Right kidney (tissue), 1 donor: Measurements from ENCODE around the gene HOXB7.

Source experiments
- DNase-seq: peaks from one replicate; pipeline ENCODE4 v3.0.0-alpha.2; 2016

The HOXB7 gene

DNA sequence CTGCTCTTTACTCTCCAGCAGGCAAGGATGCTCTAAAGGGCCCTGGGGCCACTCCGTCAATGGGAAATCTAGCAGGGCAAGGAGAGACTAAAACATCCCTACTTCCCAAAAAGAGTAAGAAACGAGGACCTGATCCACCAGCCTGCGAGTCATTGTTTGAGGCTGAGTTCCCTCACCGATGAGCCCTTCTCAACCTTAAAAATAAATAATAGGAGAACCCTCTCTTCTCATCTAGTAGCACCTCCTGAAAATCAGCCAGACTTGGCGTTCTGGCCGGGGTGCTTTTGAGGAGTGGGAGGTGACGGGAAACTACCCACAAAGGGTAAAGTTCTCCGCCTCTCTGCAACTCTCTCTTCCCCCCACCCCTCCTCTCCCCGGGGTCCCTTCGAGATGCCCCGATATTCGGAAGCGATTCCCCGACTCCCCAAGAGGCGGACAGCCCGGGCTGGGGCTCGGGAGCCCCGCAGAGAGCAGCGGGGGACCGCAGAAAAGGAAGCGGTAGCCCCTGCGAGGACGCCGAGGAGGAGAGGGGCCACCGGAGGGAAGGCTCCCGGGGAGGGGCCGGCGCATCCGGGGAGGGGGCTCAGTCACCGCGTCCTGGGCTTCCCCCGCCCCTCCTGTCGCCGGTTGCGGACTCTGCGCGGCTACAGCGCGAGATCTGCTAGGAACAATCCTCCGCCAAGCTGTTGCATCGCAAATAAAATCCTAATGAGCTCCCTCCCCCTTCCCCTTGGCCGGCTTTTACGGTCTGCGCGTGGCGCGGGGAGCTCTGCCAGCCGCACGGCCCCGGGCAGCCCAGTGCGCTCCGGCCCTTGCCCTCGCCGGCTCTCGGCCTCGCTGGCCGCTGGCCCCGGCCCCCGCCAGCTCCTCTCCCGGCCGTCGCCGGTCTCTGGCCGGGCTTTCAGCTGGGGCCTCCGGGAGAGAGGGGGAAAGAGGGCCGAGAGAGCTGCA is 14.0 kb upstream of the HOXB7 start:
- peak; percentile 84 for DNase-seq

DNA sequence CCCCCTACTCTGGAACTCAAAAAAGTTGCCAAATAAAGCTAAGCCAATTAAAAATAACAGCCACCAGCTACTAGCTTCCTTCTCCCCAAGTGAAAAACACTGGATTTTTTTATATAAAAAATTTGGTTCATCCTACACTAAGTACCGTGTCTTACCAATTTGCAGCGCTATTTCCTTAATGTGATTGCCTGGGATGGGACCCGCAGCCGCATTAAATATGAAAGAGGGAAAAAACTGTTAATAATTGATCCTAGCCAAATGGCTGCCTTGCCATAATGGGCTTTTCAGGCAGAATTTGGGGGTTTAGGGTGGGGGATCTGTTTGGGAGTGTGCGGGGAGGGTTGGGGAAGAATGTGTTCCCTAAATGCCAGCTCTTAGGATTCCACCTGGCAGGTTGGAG is 13.3 kb upstream of the HOXB7 start:
- no peak for DNase-seq

DNA sequence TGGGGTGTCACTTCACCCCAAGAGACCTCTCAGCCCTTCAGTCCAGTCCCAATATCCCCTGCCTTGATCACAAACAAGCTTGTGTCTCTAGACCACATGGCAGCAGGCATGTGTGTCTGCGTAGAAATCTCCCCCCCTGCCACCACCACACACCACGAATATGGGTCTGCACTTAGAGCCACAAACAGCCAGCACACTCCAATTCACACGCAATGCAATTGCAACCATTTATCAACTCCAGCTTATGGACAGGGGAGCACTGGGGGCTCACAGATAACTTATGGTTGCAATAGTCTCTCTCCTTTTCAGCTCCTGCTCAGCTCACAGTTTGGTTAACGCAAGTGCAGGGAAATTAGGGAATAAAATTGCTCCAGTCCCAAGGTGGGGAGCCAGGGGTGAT is 12.8 kb upstream of the HOXB7 start:
- peak; percentile 55 for DNase-seq

DNA sequence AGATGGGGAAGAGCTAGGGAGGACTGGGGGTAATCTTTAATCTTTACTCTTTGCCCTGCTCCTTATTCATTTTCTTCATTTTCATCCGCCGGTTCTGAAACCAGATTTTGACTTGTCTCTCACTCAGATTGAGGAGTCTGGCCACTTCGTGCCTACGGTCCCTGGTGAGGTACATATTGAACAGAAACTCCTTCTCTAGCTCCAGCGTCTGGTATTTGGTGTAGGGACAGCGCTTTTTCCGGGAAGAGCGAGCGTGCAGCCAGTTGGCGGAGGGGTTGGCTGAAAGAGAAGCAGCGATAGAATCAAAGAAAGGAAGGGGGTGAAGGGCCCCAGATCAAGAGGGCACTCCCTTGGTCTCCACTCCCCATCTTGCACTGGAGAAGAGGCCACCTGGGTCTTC is 12.0 kb upstream of the HOXB7 start:
- DNase-seq = peak; percentile 58

DNA sequence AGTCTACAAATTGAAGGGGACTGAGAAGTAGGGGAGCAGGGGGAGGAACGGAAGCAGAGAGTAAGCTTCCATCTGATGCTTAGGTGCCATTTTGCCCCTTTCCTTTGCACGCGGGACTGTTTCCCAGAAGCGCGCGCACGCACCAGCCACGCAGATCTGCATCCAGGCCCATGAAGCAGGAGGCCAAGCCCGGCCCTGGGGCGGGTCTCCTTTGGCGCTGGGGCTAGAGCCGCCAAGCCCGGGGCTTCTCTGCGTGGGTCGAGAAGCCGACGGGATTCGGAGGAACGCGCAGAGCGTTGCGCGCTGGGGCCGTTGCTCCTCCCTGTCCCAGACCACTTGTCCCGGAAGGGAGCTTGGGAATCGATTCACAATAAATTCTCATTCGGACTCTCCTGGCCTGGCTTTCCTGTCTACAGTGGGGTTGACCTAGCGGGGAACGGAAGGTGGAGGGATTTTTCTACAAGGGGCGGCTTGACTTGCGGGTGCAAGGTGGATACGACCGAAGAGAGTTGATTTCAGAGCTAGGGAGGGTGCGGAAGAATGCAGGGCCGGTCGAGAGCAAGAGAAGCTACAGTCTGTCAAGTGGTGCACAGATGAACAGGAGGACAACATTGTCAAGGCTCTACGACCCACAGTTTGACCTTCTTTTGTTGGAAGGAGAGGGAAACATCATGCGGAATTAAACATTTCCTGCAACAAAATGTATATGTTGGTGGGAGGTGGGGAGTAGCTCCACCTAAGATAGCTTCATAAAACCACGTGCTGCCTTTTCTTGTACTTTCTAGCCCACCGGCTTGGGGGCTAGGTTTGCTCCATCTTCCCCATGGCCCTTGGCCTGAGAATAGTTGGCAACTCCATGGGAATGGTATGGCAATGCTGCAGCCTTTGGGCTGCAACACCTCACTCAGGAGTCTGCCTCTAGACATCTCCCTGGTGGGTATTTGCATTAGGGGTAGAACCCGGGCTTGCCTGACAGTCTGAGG is 10.9 kb upstream of the HOXB7 start:
- peak; percentile 70 for DNase-seq

DNA sequence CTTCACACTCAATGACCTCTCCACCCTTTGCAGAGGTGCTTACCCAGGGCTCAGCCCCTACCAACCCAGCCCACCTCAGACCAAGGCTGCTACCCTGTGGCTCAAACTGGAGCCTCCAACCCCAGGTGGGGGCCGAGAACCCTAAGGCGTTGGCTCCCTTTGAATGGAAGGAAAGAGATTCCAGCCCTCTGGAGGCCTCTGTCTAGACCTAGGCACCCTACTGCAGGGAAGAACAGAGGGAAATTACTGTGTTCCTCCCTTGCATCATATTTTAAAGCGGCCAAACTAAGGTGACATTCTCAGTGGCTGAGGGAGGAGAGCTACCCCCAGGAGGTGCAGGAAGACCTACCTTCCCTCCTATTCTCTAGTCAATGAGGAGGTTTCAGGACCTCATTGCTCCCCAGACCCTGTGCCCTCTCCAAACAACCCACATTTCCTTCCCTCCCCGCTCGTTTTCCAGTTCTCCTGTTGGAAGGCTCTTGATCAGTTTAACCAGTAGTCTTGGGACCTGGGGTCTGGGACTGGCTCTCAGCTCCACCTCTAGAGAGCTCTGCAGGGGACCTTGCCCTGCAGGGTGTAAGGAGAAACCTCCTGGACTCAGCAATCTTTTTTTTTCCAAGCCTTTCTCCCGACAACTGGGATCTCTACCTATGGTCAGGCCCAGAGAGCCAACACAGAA is 9.8 kb upstream of the HOXB7 start:
- DNase-seq = peak; percentile 69

DNA sequence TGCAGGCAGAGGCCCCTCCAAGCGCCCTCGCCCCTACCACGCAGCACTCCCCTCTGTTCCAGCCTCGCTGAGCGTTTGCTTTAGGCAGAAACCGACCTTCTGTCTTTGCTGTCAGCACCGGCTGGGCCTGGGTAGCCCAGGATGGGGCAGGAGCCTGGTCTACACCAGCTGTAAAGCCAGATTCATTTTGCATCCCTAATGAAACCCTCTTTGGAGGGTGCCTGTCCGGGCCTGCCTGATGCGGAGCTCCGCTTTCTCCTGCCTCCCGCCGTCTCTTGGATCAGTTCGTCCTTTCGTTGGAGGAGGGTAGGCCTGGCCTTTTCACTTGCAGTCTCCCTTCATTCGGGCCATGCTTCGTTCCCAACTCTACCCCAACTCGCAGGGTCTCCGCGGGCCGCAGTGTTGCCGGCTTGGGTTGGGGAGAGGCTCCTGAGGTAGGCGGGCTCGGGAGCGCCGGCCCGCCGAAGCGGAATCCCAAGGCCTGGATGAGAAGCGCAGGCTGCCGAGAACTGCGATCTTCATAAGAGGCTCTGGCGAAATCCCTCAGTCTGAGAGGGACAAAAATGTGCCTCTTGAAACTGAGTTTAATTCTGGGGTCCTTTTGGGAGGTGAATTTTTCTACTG is 9.1 kb upstream of the HOXB7 start:
- DNase-seq = peak; percentile 87

DNA sequence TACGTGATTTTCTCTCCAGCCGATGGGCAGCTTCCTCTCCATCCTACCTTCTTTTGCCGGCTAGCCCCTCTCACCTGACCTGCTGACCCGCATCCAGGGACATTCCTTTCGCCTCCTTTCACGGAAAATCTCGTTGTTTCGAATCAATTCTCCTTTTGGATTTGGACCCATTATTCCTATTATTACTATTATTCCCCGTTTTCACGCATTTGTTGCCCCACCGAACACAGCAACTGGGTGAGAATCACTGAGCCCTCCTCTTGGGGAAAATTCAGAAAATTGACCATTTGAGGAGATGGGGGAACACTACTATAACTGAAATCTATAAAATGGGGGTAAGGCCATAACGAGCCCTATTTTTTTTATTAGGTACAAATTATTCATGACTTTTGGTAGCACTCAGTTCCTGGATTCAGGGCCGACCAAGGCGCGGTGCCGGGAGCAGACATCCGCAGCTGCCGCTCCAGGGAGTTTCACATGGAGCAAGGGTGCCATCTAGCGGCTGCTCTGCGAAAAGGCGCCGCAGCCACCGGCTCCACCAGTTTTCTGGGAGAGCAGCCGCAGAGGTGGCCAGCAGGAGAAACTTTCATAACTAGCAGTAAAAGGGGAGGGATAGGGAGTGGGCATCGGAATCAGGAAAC is 7.6 kb upstream of the HOXB7 start:
- DNase-seq = peak; percentile 90

DNA sequence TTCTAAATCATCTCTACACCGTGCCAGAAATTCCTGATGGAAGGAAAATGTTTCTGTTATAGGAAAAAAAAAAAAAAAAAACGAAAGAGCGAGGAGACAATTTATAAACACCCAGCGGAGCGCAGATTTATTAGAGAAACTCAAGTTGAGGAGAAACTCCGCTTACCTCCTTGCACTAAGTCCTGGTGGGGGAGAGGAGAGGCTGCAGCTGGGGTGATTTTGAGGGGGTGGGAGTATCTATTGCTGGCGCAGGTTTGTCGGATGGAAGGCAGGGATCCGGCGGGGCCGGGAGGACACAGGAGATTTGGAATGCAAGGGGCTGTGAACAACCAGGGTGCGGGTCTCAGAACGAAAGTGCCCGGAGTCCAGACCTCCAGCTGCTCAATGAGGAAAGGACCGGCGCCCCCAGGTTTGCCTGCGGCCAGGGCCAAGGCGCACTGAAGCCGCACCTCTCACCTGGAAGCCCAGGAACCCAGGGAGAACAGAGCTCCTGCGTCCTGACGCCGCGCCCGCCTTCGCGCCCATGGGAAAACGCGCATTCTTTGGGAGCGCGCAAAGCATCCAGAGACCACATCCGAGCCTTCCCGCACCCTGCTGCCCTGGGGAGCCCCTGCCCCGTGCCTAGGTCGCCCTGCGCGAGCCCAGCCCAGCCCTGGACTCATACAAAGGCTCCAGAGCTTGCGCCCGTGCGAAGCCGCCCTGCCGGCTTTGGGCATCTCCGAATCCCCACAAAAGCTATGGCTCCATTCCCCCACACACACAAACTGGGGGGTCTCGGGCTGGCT is 6.8 kb upstream of the HOXB7 start:
- DNase-seq = peak; percentile 86

DNA sequence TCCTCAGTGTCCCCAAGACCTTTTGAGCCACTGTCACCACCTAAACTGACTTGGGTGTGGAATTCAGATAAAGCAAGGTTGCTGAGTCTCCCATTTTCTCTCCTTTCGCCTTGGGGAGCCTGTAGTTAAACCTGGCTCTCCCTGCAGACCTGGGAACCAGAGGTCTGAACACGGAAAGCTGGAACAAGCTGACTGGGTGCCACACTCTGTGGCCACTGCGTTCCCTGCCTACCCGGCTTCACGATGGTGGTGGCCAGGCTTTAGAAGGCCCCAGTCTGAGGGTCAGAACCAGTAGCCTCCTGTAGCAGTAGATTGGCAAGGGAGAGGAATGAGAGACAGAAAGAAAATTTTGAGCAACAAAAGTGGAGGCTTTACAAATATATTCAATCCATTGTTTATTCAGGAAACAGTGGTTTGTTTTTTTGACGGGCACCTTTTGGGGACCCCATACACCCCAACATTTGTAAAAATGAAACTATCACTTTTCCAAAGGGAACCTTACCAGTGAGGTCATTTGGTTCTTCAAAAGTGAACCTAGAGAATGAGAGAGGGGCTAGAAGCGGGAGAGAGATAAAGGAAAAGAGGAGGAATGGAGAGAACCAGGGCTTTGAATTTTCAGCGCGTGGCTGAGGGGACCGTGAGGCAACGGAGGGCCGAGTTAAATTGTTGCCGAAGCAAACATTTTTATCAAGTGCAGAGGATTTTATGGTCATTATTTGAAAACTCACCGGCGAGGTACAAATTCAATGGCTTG is 6.1 kb upstream of the HOXB7 start:
- peak; percentile 68 for DNase-seq

DNA sequence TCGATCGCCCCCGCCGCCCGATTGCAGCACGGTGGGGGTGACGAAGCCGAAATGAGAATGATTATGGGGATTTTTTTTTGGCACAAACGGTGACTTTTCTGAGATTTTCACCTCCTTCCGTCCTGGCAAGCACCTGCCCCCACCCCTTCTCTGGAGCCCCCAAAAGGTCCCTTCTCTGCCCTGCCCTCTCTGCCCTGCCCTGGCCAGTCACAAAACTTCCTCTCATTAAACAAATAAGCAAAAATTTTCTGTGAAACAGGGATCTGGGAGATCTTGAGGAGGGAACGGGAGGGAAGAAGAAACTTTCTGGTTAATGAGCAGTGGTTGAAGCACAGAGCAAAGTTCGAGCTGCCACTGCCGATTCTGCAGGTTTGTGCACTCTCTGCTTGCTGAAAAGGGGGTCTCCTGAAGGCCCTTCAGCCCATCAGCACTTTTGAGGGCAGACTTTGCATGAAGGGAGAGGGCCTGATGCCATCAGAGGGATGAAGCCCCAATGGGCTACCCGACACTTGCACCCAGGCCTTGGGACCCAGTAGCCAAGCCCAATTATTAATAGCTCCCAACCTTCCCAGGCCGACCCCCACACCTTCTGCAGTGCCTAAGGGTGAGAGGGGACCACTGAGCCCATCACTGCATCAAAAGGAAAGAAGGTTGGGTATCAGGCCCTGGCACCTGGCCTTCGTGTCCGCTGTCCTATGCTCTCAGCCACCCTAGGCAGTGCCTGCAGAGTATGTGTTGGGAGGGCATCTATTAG is 5.3 kb upstream of the HOXB7 start:
- peak; percentile 77 for DNase-seq

DNA sequence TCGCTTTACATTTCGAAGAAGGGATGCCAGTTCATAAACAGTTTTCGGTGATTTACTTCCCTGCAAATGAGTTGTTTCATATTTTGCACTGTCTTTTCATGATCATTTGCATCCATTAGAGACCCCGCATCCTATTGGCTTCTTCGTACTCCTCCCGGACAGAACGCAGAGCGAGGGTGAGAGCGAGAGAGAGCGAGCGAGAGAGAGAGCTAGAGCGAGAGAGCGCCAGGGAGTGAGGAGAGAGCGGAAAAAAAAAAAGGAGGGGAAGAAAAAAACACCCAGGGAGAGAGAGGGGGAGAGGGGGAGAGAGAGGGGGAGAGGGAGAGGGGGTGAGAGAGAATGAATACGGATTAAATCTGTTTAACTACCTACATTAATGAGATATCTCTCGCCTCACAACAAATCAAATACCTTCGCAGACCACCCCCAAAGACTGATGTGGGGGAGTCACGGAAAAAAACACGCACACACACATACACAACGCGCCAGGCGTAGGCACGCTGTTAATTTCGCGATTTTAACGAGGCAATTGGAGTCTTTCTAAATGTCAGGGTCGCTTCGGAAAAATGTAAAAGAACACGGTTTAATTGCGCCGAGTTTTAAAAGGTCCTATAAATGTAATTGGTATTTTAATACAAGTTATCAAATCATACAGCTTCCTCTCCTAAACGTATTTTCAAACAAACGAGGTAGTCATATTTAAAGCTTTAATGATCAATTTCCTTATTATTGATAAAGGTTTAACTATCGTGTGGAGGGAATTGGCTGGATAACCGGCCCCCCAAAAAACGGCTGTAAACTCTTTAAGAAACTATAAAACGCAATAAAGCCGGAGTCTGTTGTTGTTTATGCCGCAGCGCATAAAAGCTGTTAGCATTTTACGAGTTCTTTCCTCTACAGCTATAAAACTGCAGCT is 4.5 kb upstream of the HOXB7 start, which contains the start of gene HOXB8:
TSS of gene HOXB8 (minus strand) at position 246 of the 916 bp plus-strand sequence. CDS start 588 bp downstream, outside the sequence.
- peak; percentile 72 for DNase-seq

DNA sequence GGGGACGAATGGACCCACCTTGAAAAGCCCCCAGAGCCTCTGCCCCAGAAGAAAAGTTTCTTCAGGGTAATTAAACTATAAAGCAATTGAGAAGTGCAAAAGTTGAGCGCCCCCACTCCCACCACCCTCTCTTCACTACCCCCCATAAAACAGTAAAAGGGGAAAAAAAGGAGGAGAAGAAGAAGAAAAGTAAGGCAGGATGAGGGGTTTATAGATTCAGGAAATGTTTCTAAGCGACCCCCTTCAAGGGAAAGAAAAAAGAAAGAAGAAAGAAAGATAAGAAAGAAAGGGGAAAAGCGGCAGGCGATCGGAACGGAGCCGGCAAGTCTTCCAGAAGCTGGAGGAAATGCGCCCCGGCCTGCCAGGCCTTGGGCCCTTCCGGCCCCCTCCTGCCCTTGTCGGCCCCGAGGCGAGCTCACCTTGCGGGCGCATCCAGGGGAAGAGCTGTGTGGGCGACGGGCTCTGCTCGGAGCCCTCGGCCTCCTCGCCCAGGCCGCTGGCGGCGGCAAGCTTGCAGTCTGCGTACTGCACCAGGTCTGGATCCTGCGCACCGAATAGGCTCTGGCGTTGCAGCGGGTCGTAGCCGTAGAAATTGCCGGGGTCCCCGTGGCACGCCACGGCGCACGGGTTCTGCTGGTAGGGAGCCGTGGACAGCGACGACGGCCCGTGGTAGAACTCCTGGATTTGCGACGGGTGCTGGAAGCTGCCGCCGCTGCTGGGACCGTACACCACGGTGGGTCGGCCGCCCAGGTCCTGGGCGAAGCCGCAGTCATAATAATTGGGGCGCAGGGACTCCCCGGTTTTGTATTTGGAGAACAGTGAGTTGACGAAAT is 3.3 kb upstream of the HOXB7 start:
- peak; percentile 90 for DNase-seq

DNA sequence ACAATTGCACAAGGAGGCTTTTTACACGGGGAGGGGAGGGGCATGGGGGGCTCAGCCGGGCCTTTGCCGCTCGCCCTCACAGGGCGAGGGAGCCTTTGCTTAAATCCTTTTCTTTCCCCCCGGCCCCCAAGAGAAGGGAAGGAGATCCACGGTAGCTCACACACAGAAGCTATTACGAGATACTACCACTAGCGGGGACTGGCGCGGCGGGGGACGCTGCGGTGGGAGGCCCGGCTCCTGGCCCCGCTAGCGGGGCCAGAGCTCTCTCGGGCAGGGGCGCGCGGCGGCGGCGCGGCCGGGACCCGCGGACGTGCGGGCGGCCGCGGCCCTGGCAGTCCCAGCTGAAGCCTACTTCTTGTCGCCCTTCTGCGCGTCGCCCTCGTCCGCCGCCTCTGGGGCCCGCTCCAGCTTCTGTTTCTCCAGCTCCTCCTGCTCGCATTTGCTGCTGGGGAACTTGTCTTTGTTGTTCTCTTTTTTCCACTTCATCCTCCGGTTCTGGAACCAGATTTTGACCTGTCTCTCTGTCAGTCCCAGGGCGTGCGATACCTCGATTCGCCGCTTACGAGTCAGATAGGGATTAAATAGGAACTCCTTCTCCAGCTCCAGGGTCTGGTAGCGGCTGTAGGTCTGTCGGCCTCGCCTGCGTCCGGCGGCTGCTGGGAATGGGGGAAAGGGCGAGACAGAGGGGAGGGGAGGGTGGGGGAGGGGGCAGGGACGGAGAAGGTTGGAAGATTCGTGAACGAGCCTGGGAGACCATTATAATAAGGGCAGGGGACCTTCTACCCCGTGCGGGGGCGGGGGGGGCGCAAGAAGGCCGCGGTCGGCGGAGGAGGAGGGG is 2.3 kb upstream of the HOXB7 start:
- peak; percentile 74 for DNase-seq

DNA sequence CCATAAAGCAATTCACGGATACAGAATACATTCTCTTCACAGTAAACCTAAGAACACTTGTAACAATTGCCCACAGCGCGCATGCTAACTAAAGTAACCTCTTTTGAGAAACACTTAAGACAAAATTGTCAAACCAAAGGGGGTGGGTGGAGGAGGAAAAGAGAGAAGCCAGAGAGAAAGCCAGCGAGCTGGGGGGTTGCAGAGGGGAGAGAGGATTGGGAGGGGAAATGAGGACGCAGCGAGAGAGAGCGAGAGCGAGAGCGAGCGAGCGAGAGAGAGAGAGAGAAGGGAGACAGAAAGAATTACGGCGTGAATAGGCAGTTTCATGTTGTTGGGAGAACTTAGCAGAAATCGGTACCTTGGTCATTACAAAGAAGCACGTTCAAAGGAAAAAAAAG is 1.6 kb upstream of the HOXB7 start:
- DNase-seq = peak; percentile 73
